Measurements from ENCODE around the gene PAK4.
"Not testable (repeated sequence)": the region's sequence is repeated elsewhere in the genome, so short reads cannot be mapped to it uniquely, and the experiment has no call there.

PAK4 gene

DNA sequence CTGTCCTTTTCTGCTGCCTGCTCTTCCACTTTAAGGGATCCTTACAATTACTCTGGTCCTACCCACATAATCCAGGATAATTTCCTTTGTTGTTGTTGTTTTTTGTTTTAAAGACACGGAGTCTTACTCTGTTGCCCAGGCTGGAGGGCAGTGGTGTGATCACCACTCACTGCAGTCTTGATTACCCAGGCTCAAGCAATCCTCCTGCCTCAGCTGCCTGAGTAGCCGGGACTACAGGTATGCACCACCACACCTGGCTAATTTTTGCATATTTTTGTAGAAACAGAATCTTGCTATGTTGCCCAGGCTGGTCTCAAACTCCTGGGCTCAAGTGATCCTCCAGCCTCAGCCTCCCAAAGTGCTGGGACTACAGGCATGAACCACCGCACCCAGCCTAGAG is 89.7 kb downstream of the PAK4 start:
- DNase-seq, result not testable (repeated sequence)

DNA sequence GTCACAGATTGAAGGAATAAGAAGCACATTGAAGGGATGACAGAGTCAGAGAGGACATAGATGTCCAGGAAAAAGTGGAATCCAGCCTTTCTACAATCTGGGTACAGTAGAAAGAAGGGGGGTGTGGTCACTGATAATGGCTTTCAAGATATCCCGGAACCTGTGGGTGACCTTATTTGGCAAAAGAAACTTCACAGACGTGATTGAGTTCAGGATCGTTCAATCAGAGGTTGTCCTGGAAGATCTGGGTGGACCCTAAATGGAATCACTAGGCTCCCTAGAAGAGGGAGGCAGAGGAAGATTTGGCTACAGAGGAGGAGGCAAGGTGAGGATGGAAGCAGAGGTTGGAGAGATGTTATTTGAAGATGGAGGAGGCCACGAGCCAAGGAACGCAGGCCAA is 91.5 kb downstream of the PAK4 start:
- DNase-seq, result no peak

DNA sequence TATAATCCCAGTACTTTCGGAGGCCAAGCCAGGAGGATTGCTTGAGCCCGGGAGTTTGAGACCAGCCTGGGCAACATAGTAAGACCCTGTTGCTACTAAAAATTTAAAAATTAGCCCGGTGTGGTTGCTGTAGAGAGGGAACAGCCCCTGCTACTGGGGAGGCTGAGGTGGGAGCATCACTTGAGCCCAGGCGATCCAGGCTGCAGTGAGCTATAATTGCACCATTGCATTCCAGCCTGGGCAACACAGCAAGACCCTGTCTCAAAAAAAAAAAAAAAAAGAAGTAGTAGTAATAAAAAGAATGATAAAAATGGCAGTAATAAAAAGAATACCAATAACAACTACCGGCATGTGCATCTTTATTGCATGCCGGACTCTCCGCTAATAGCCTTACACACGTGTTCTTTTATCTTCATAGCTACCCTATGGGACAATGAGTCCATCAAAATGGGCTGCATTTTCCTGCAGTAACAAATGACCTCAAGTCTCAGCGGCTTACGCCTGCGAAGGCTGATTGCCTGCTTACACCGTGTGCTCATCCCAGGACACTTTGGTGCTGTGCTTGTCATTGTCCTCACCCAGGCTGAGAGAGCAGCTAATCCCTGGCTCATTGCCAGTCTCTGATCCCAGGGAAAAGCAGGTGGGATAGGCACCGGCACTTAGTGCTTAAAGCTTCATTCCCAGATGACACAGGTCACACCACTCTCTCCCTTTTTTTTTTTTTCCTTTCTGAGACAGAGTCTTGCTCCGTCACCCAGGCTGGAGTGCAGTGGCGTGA is 92.8 kb downstream of the PAK4 start:
- DNase-seq, result no peak

DNA sequence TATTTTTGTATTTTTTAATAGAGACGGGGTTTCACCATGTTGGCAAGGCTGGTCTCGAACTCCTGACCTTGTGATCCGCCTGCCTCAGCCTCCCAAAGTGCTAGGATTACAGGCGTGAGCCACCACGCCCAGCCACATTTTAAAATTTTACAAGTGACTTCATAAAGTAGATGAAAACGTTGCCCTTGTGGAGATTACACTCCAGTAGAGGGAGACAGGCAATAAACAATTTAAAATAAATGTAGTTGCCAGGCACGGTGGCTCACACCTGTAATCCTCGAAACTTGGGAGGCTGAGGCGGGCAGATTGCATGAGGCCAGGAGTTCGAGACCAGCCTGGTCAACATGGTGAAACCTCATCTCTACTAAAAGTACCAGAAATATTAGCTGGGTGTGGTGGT is 93.5 kb downstream of the PAK4 start:
- DNase-seq, result not testable (repeated sequence)

DNA sequence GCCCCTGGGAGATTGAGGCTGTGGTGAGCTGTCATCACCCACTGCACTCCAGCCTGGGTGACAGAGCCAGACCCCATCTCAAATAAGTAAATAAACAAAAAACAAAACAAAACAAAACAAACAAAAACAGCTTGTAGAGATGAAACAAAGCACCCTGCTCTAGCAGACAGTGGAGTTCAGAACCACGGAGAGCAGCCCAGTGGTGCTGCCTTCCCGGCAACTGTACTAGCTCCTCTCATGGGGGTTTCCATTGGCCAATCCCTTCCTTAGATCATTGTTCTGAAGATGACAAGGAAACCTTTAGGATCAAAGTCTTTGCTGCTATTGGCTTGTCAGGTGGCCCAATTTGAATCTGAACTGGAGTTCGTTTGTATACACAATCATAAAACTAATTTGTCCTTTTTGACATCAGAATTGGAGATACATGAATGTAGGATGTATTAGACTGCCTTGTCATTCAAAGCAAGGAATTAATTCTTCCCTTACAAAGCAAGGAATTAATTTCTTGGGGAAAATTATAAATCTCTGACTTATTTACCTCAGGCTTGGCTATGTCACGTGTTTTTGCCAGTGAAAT is 98.2 kb downstream of the PAK4 start:
- DNase-seq, result no peak

DNA sequence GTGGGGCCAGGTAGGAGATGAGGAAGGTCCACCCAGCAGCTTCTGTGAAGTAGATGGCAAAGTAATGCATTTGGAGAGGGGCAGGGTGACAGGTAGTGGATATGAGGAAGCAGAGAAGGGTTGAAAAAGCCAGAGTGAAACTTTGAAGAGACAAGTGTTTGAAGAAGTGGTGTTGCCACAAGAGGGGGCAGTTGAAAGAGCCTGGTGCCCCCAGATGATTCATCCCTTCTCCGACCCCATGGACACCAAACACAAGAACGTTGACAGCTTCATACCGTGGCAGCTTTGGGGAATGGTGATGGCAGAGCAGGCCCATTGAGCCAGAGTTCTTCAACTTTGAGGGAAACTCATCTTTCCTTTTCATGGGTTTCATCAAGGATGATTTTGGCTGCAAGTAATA is 99.3 kb downstream of the PAK4 start:
- DNase-seq, result no peak

Data from COR-L47 (cell line).